OCI-LY1 (cell line): Measurements from ENCODE around the gene PTBP2.

Experiments
- H2AFZ ChIP-seq: fragments of 200-600 bp; sonication (generic), shearing (Covaris generic); 2 replicates; pipeline ENCODE4 v1.6.0; 2014; ENCODE audit warnings: antibody characterized with exemption, mild to moderate bottlenecking, low read length
- H3F3A ChIP-seq: fragments of 200-600 bp; sonication (generic), shearing (Covaris generic); 2 replicates; pipeline ENCODE4 v1.6.0; 2014; ENCODE audit warnings: mild to moderate bottlenecking, antibody characterized with exemption, low read length, moderate library complexity; ENCODE audit not compliant: insufficient read depth
- H3K27ac ChIP-seq: fragments of 200-600 bp; sonication (generic); 2 replicates; pipeline ENCODE4 v1.5.1; 2014; ENCODE audit warnings: low read length, mixed run types, mild to moderate bottlenecking, low read depth; ENCODE audit not compliant: poor library complexity, severe bottlenecking
- H3K27me3 ChIP-seq: fragments of 200-600 bp; sonication (generic); 2 replicates; pipeline ENCODE4 v1.6.0; 2014; ENCODE audit warnings: antibody characterized with exemption, mild to moderate bottlenecking, low read length, moderate library complexity; ENCODE audit not compliant: insufficient read depth
- H3K36me3 ChIP-seq: fragments of 200-600 bp; sonication (generic); 2 replicates; pipeline ENCODE4 v1.6.1; 2014; ENCODE audit warnings: mild to moderate bottlenecking, antibody characterized with exemption, low read length, moderate library complexity, mixed read lengths; ENCODE audit not compliant: insufficient read depth
- H3K4me1 ChIP-seq: fragments of 200-600 bp; sonication (generic); 2 replicates; pipeline ENCODE4 v1.5.1; 2014; ENCODE audit warnings: mild to moderate bottlenecking, low read length, moderate library complexity; ENCODE audit not compliant: insufficient read depth, severe bottlenecking
- H3K4me2 ChIP-seq: fragments of 200-600 bp; sonication (generic), shearing (Covaris generic); 2 replicates; pipeline ENCODE4 v1.6.1; 2014; ENCODE audit warnings: low read length
- H3K4me3 ChIP-seq: fragments of 200-600 bp; sonication (generic); 2 replicates; pipeline ENCODE4 v1.5.1; 2014; ENCODE audit warnings: low read length, low read depth, mild to moderate bottlenecking, mixed read lengths; ENCODE audit not compliant: poor library complexity, severe bottlenecking
- H3K79me2 ChIP-seq: fragments of 200-600 bp; shearing (Covaris generic); 2 replicates; pipeline ENCODE4 v1.6.1; 2016; ENCODE audit warnings: mixed run types, low read length, mixed read lengths; ENCODE audit not compliant: insufficient read depth
- H3K9ac ChIP-seq: fragments of 200-600 bp; sonication (generic), shearing (Covaris generic); 2 replicates; pipeline ENCODE4 v1.6.1; 2014; ENCODE audit warnings: mild to moderate bottlenecking, low read length, mixed read lengths
- H3K9me2 ChIP-seq: fragments of 200-600 bp; sonication (generic), shearing (Covaris generic); 2 replicates; pipeline ENCODE4 v1.6.1; 2014; ENCODE audit warnings: low read depth, mild to moderate bottlenecking, low read length, mixed read lengths
- H3K9me3 ChIP-seq: fragments of 200-600 bp; shearing (Covaris generic); 2 replicates; pipeline ENCODE4 v1.6.1; 2014; ENCODE audit warnings: low read length, mixed read lengths
- H4K20me1 ChIP-seq: fragments of 200-600 bp; sonication (generic), shearing (Covaris generic); 2 replicates; pipeline ENCODE4 v1.6.0; 2016; ENCODE audit warnings: mild to moderate bottlenecking, low read length; ENCODE audit not compliant: insufficient read depth
- EZH2 ChIP-seq: fragments of 200-600 bp; sonication (generic), shearing (Covaris generic); IDR thresholded peaks from 2 replicates; pipeline ENCODE4 v1.8.0; 2017; ENCODE audit warnings: borderline replicate concordance, mixed run types, mild to moderate bottlenecking, antibody characterized with exemption, low read length, moderate library complexity, mixed read lengths
- TF ChIP-seq, protein P1 (sequence below): fragments of 200-600 bp; sonication (generic), shearing (Covaris generic); IDR thresholded peaks from 2 replicates; pipeline ENCODE4 v1.5.1; 2017; ENCODE audit warnings: mild to moderate bottlenecking, antibody characterized with exemption, low read length, moderate library complexity, mixed read lengths

The PTBP2 gene, protein sequence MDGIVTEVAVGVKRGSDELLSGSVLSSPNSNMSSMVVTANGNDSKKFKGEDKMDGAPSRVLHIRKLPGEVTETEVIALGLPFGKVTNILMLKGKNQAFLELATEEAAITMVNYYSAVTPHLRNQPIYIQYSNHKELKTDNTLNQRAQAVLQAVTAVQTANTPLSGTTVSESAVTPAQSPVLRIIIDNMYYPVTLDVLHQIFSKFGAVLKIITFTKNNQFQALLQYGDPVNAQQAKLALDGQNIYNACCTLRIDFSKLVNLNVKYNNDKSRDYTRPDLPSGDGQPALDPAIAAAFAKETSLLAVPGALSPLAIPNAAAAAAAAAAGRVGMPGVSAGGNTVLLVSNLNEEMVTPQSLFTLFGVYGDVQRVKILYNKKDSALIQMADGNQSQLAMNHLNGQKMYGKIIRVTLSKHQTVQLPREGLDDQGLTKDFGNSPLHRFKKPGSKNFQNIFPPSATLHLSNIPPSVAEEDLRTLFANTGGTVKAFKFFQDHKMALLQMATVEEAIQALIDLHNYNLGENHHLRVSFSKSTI

DNA sequence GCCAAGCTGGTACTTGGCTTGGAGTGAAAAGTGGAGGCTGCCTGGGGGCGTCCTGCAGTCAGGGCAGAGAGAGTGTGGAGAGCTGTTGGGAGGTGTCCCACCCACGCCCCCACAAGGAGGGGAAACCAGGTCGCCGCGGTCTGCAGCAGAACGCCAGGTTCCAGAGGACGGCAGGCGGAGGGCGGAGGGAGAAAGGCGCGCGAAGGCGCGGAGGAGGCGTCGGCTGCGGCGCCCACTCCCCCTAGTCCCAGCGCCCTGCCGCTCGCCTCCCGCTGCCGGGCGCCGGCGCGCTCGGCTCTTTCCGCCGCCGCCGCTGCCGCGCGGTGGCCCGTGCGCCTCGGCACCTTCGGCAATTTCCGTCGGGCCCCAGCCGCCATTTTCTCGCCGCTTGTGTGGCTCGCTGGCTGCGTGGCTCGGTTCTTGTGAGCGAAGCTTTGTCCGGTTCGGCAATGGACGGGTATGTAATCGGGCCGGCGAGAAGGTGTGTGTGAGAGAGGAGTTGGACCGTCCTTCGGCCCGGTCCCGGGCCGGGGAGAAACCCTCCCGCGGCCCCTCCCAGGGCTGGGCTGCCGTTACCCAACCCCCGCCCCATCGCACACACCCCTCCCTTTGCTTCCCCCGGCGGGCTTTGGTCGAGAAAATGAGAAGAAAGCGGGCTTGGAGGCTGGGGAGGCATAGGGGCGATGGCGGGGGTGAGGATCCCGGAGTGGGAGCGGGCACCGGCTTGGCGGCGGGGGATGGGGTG, at the start of gene PTBP2:
Gene PTBP2, plus strand, starts transcription at position 369 of the 745 bp plus-strand sequence. Its CDS starts 81 bp downstream, at position 450.
- peaks cover 32% of the 10 kb centered on the region for H3K79me2 ChIP-seq

DNA sequence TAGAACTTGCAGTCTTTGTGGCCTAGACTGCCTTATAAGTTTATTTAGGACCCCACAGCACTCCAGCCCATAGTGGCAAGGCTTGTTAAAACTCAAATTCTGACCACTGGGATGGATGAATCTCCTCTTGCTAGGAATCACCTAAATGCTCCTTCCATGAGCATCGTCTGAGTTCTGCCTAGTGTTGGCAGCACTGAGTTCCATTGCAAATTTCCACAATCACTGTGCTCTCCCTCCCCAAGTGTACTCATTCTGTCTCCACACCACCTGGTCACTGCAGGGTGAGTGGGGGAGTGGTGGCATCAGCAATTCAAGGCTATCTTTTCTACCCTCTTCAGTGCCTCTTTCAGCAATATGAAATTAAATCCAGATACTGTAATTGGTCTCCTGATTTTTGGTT, 46.7 kb upstream of the PTBP2 start:
- H4K20me1 ChIP-seq = no peaks in the 10 kb centered on the region
- no peak for TF ChIP-seq EZH2
- TF ChIP-seq, protein P1, sequence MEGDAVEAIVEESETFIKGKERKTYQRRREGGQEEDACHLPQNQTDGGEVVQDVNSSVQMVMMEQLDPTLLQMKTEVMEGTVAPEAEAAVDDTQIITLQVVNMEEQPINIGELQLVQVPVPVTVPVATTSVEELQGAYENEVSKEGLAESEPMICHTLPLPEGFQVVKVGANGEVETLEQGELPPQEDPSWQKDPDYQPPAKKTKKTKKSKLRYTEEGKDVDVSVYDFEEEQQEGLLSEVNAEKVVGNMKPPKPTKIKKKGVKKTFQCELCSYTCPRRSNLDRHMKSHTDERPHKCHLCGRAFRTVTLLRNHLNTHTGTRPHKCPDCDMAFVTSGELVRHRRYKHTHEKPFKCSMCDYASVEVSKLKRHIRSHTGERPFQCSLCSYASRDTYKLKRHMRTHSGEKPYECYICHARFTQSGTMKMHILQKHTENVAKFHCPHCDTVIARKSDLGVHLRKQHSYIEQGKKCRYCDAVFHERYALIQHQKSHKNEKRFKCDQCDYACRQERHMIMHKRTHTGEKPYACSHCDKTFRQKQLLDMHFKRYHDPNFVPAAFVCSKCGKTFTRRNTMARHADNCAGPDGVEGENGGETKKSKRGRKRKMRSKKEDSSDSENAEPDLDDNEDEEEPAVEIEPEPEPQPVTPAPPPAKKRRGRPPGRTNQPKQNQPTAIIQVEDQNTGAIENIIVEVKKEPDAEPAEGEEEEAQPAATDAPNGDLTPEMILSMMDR = no peak
- H3K36me3 ChIP-seq = no peaks in the 10 kb centered on the region
- no peaks in the 10 kb centered on the region for H3K27me3 ChIP-seq
- no peaks in the 10 kb centered on the region for H3K9me3 ChIP-seq
- no peak overlapping the region for H3K27ac ChIP-seq
- no peak overlapping the region for H3K9ac ChIP-seq
- H3K4me2 ChIP-seq = no peak overlapping the region
- no peaks in the 10 kb centered on the region for H3F3A ChIP-seq
- H2AFZ ChIP-seq = no peak overlapping the region
- H3K9me2 ChIP-seq = no peaks in the 10 kb centered on the region
- H3K79me2 ChIP-seq = no peaks in the 10 kb centered on the region
- no peak overlapping the region for H3K4me3 ChIP-seq
- H3K4me1 ChIP-seq = no peaks in the 10 kb centered on the region

More for the DNA sequence above, at the start of gene PTBP2:
- peak within 1 kb of the TSS; percentile 81 for H3K27ac ChIP-seq
- TF ChIP-seq EZH2 = no peak
- TF ChIP-seq, protein P1 = no peak
- peak within 1 kb of the TSS; percentile 94 for H3K9ac ChIP-seq
- H2AFZ ChIP-seq = peak within 1 kb of the TSS; percentile 13; the same call in 1 of the 2 replicates
- no peaks in the 10 kb centered on the region for H3F3A ChIP-seq
- H3K4me2 ChIP-seq = peak within 1 kb of the TSS; percentile 91
- no peaks in the 10 kb centered on the region for H3K9me2 ChIP-seq
- peak within 1 kb of the TSS; percentile 94 for H3K4me3 ChIP-seq
- peaks cover 33% of the 10 kb centered on the region for H3K36me3 ChIP-seq
- H3K9me3 ChIP-seq = no peaks in the 10 kb centered on the region
- no peaks in the 10 kb centered on the region for H3K27me3 ChIP-seq
- H3K4me1 ChIP-seq = peaks cover 25% of the 10 kb centered on the region
- no peaks in the 10 kb centered on the region for H4K20me1 ChIP-seq

DNA sequence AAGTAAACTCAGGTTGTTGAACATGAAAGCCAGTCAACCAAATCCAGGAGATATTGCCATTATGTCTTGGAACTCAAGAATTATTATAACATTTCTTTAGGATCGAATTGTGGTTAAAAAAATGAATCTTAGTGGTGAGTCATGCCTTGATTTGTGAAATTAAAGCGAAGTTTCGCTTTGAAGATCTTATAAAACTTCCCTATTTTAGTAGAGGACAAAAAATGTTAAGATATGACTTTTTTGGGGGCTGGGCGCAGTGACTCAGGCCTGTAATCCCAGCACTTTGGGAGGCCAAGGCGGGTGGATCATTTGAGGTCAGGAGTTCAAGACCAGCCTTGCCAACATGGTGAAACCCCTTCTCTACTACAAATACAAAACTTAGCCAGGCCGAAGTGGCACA, 39.5 kb upstream of the PTBP2 start:
- H3K9me3 ChIP-seq = no peaks in the 10 kb centered on the region
- H3K9me2 ChIP-seq = no peaks in the 10 kb centered on the region
- H2AFZ ChIP-seq = no peak overlapping the region

More for the DNA sequence above, 39.5 kb upstream of the PTBP2 start:
- H3K27ac ChIP-seq = no peak overlapping the region
- H3K4me3 ChIP-seq = no peak overlapping the region
- H3K4me2 ChIP-seq = no peak overlapping the region
- no peaks in the 10 kb centered on the region for H3K27me3 ChIP-seq
- no peaks in the 10 kb centered on the region for H3K4me1 ChIP-seq
- H3K79me2 ChIP-seq = no peaks in the 10 kb centered on the region
- no peaks in the 10 kb centered on the region for H3K36me3 ChIP-seq
- no peak overlapping the region for H3K9ac ChIP-seq
- no peaks in the 10 kb centered on the region for H3F3A ChIP-seq
- TF ChIP-seq, protein P1 = no peak
- TF ChIP-seq EZH2 = no peak
- no peaks in the 10 kb centered on the region; the same call in 1 of the 2 replicates for H4K20me1 ChIP-seq
